IPS-20b (cell line): ENCODE measurements around the gene BLOC1S1.

Experiments used
- H3K27ac ChIP-seq: one replicate; pipeline ENCODE4 v1.5.1; 2013; ENCODE audit warnings: low read length
- H3K27me3 ChIP-seq: 2 replicates; pipeline ENCODE4 v1.6.1; 2013; ENCODE audit warnings: mild to moderate bottlenecking, low read length, inconsistent platforms; ENCODE audit not compliant: insufficient read depth
- H3K36me3 ChIP-seq: 2 replicates; pipeline ENCODE4 v1.6.1; 2013; ENCODE audit warnings: low read depth, mild to moderate bottlenecking, inconsistent platforms, low read length, moderate library complexity; ENCODE audit not compliant: insufficient read depth
- H3K4me1 ChIP-seq: 2 replicates; pipeline ENCODE4 v1.6.1; 2013; ENCODE audit warnings: mild to moderate bottlenecking, control low read depth, inconsistent platforms, low read length, moderate library complexity; ENCODE audit not compliant: insufficient read depth
- H3K4me3 ChIP-seq: 2 replicates; pipeline ENCODE4 v1.5.1; 2013; ENCODE audit warnings: mild to moderate bottlenecking, low read length, inconsistent platforms
- H3K9ac ChIP-seq: 2 replicates; pipeline ENCODE4 v1.6.1; 2013; ENCODE audit warnings: low read depth, mild to moderate bottlenecking, inconsistent platforms, low read length, moderate library complexity
- H3K9me3 ChIP-seq: 2 replicates; pipeline ENCODE4 v1.6.1; 2013; ENCODE audit warnings: mild to moderate bottlenecking, low read depth, low read length, inconsistent platforms; ENCODE audit not compliant: insufficient read depth

BLOC1S1 gene

GRCh38 chr12:55767156-55767555, 51.3 kb downstream of the BLOC1S1 start:
- Histone ChIP-seq H3K4me1 (no peaks in the 10 kb centered on the region), H3K27ac (no peak overlapping the region), H3K36me3 (peaks cover 56% of the 10 kb centered on the region)

More at GRCh38 chr12:55767156-55767555, 51.3 kb downstream of the BLOC1S1 start:
- H3K9ac ChIP-seq, result no peak overlapping the region
- no peak overlapping the region for H3K4me3 ChIP-seq
- H3K9me3 ChIP-seq, result no peaks in the 10 kb centered on the region
- no peaks in the 10 kb centered on the region for H3K27me3 ChIP-seq
